GM19463 (cell line): ENCODE measurements around the gene PIEZO2.

Experiments
- ATAC-seq: cut with Tn5 transposase; IDR thresholded peaks from one replicate; pipeline ENCODE4 v1.9.1; 2021; ENCODE audit warnings: mild to moderate bottlenecking, moderate library complexity; ENCODE audit not compliant: unreplicated experiment

Gene PIEZO2

DNA sequence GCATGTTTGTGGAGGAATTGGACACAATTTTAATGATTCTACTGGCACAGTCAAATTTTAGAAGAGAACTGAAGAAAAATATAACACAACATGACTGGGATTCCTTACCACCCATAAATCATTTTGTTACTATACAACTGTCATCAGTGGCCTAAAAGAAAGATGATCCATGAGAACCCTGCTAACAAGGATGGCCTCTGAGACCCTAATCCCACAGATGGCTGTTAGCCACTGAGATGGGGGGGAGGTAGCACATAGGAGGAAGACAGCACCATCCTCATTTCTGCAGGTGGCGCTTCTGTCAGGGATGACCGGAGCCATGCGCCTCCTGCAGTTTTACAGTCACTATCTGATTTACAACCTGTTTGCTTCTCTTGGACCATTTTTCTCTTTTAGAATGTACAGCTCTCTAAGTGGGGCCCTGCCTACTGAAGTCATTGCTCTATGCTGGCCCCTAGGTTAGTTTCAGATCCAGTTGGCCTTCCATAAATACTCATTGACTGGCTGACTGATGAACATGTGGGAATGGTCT, 343.7 kb downstream of the PIEZO2 start:
- ATAC-seq, result no peak

DNA sequence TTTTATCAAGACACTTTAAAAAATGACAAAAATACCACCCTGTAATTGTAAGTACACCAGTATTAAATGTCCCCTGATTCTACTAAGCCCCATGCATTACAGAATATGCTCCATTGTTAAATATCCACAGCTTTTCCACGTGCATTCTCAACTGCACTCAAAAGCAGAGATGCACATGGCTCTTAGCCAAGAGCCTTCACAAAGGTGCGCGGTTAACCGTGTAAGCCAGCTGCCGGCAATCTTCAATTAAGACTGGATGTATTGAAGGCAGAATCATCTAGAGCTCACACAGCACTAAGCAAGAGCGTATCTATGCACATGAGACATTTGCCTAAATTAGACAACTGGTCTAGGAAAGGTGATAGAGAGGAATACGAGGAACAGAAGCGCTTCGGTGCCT, 345.2 kb downstream of the PIEZO2 start:
- no peak for ATAC-seq

DNA sequence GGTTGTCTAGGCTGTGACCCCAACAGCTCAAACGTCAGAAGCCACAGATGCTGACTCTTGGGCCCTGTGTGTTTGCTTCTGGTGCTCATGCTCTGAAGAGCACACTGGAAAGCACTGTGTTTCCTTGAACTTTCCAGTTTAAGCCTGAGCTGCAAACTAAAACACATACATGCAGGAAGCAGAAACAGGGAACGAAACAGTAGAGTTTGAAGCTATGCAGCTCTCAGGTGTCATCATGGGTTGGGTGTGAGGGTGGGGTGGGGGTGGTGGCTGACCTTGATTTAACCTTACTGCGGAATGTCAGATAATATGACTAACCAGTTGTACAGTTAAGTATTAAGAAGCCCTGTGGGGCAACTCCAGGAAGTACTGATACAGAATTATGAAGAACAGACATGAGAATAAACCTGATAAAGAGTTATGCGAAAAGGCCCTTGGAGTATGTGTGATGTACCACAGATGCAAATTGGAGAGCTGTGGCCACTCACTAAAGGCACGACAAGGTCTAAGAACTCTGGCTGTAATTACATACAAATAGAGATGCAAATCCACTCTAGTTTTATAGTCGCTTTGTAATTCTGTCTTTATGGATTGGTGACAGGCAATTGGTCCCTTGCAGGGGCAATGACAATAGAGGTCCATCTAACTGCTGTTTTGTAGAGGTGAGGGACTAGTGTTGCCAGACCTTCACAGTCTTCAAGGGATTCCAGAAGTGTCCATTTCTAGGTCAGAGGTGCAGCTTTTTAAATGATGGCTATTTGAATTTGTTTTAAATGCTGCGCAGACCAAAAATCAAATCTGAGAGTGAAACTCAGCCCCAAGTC, 350.4 kb downstream of the PIEZO2 start:
- no peak for ATAC-seq

DNA sequence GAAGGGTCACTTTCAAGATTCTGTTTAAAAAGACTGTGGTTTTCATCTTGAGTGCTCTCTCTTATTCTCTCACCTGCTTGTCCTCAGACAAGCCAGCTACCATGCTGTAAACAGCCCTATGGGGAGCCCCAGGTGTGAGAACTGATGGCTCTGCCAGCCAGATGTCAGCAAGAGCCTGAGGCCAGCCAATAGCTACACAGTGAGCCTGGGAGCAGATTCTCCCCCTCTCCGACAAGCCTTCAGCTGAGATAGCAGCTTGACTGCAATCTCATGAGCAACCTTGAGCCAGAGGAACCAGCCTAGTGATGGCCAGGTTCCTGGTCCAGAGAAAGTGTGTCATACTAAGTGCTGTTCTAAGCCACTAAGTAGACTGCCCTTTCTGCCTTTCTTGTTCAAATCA, 351.5 kb downstream of the PIEZO2 start:
- ATAC-seq, result no peak

DNA sequence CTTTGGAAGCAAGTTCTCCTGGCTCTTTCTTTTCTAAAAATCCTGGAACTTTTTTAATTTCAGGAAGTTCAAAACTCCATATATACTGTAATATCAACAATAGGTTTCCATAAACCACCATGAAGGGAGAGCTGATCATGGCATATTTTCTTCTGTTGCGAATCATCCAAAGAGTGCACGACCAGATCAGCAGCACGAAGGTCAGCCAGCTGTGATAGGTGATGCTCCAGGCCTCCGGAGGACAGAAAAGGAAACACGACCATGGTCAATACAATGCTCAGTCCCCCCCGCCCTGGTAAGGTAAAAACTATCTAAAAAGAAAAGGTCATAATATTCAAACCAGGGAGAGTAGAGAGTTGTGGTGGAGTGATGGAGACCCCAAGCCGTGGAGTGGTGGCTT, 354.6 kb downstream of the PIEZO2 start:
- ATAC-seq, result no peak

DNA sequence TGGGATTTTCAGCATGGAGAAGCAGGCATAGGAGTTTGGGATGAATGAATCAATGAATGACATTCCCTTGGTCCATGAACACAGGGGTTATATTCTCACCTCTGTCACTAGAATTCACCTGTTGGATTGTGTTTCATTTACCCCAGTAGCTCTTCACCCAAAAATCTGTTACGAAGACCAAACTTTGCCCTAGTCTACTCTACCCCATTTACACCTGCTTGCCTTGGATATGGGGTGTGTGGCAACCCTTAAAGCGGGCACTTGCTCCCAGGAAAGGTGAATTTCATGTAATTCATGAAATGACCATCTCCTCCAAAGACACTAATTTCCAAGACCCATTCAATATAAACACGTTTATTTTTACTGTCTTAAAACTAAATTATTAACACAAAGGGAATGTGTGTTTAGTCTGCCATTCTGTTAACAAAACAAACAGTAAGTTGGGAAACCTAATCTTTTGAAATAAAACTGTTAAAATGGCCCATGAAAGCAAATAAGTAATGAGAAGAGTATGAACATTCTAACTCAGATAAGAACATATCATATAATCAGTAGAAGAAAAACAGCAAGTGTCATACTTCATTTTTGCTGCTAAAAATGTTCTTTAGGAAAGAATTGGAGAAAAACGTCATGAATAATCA, 355.5 kb downstream of the PIEZO2 start:
- ATAC-seq, result no peak

DNA sequence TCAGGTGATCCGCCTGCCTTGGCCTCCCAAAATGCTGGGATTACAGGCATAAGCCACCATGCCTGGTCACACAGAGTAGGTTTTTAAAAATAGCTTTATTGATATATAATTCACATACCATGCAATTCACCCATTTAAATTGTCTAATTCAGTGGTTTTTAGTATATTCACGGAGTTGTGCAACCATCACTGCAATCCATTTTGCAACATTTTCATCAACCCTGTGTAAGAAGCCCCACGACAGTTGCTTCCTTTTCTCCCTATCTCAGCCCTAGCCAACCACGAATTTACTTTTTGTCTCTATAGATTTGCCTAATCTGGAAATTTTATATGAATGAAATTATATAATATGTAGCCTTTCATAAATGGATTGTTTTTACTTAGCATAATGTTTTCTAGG, 357.2 kb downstream of the PIEZO2 start:
- ATAC-seq, result no peak

DNA sequence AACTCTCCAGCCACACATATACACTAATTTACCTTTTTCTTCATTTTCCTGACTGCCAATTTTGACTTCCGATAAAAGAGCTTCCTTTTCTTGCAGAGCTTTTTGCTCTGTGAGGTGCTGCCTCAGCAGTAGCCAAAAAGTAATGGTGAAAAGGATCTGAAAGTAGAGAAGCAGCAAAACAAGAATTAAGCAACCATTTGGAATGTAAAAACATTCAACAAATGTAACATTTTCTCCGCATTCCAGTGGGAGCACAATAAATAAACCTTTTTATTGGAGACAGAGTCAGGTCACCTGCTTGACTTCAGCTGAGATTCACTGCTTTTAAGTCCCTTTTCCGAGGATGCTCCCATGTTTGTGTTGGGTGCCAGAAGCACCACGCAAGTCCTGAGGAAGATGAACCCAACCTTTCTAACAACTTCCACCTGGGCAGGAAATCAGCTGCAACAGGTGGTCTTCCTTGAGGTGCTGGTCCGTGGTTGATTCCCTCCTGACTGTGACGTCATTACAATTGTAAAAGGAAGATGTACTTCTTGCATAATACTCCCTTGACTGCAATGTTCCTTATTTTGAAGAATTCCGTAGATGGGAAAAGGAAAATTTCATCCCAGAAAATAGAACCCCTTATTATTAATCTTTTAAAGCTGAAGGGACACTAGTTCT, 358.1 kb downstream of the PIEZO2 start:
- no peak for ATAC-seq

DNA sequence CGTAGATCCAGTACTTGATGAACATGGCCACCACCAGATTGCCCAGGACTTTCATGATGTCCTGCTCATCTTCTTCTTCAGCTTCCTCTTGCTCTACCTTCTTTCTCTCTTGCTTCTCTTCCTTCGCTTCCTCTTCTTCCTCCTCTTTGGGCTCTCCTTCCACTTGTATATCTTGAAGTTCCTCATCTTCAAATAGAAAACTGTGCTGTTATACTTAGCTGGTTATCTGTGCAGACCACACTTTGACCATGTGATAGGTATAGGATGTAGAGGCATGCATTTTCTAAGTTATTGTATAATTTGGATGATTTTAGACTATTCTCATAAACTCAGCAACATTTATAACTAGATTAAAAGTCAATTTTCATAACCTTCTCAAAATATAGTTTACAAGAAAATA, 360.2 kb downstream of the PIEZO2 start:
- no peak for ATAC-seq

DNA sequence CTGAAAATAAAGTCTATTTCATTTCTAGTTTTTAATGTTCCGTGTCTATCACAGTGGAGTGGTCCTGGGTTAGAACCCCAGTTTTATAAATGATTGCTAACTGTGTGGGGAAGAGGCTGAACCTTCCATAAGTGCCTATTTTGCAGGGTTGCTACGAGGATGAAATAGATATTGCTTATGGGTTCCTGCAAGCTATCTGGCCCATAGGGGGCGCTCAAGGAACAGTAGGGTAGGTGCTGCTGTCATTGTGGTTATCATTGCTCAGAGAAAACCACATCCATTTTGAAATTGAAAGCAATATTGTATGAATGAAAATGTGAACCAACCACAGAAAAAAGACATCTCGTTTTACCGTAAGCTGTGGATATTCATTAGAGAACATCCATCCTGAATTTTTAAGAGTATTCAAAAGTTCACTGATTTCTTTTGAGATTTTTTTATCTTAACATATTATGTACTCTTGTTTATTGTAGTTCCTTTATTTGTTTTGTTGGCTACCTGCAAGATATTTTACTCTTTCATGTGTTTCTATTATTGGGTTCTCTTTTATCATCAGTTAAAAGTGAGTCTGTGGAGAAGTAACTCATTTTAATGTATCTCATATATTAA, 362.0 kb downstream of the PIEZO2 start:
- ATAC-seq, result peak; percentile 96

DNA sequence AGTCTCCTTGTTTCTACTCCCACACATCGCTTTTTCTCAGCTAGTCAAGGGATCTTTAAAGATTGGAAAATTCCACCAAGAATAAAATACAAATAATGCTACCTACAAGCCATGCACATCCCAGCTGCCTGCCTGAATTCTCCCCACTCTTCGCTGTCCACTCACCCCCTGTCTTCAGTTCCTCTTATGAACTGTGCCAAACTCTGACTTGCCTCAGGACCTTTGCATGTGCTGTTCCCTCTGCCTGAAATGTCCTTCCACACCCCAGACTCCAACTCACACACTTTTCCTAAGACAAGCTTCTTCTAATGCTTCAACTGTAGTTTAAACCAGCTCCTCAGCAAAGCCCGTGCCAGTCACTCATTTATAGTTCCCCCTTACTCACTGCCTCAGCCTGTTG, 363.6 kb downstream of the PIEZO2 start:
- ATAC-seq, result no peak

DNA sequence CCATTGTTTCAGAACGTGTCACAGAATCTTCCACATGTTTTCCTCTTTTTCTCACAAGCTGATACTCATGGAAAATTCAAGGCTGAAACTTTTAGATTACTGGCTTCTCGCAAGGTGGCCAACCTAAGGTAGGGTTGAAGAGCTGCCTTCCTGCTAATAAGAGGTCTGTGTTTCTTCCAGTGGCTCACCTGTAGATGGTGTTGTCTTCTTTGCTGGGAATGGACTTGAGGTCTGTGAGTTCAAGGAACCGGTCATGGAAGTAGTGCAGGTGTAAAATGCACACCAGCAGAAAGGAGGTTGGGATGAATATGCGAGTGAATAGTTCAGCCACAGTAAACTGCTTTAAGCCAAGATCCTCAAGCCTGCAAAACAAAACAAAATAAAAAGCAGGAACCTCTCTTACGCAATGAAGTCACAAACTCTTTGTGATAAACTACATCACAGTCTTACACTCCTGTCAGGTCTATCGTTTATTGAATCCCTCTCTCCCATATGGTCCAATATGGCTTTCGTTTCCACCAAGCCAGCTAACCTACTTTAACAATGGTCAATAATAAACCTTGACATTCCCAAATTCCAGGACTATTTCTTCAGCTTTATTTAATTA, 364.7 kb downstream of the PIEZO2 start:
- ATAC-seq, result no peak

DNA sequence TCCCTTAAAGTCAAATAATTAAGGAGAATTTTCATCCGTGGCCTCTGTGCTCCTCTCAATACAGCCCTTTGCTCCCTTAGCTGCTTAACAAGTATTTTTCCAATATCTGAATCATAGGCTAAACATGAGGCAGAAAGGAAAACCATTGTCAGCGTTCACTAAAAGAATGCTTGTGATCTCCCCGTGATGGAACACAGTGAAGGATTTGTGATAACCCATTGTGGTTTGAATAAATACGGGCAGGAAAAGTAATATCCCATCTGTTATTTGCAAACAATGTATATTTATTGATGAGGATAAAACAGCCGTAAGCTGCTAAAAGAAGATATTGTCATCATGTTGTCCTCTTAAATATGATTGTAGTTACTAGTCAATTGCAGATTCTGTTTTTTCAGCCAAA, 365.4 kb downstream of the PIEZO2 start:
- no peak for ATAC-seq

DNA sequence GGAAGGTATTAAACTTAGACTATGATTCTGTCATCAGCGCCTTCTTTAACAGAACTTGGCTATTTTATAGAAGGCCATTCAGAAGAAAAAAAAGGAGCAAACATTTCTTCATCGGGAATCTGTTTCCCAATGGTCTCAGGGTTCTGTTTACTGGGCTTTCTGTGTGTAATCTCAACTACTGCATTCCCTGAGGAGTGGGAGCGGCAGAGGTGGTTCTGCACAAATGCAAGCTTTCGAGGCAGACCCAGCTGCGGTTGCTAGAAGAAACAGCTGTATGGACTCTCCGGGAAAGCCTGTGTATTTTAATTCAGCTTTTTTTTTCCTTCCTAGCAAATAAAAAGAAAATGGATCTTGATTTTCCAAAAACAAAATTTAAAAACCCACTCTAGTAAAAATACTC, 372.9 kb downstream of the PIEZO2 start:
- no peak for ATAC-seq

DNA sequence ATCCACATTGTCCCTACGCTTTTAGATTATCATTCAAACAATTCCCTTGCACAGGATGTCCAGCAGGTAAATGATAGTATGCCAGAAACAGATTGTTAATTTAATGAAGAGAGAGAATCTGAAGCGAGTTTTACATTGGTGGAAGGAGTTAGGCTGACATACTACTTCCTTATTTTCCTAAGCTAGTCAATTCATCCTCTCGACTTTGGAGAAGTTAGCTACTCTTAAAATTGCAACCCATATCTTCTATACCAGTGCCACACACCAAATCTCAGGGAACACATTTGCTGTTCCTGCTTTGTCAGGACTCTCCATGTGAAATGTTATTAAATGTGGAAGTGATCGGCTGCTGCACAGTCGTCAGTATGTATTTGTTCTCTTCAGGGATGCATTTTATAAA, 374.3 kb downstream of the PIEZO2 start:
- no peak for ATAC-seq

DNA sequence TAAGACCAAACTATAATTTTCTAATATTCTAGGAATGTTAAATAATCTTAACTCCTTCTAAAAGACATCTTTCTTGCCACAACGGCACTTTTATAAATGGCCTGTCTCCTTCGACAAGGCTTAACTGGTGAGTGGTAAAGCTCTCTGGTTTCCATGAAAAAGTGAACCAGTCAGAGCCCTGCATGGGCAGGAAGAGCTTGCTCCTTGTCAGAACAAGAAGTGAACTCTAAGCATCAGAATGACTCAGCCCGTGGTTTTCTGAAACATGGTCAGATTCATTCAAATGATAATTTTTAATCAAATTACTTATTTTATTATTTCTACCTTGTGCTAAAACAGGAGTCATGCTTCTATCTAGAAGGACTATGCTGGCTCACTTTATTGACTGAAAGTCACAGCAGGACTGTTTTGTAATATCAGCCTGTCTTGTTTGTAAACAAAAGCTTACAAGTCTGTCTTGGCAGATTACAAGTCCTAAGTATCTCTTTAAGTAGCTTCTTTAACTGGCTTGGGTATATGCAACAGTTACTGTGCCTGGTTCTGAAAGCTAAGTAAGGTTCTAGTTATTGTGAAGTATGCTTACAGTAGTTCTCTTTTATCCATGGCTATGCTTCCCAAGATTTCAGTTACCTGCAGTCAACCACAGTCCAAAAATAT, 378.2 kb downstream of the PIEZO2 start:
- ATAC-seq, result no peak

DNA sequence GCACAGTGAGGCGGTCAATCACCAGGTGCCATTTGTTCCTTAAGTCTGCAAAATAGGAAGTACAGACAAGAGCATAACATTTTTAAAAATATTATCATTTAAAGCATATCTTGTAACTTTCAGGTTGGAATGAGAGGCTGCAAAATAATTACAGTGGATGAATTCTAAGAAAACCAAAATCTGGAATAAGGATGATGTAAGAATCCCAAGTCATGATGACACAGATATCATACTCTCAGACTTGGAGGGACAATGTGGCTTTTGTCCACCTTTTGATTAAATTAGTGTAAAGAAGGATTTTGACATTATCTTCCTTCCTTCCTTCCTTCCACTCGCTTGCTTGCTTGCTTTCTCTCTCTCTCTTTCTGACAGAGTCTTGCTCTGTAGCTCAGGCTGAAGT, 379.1 kb downstream of the PIEZO2 start:
- no peak for ATAC-seq

DNA sequence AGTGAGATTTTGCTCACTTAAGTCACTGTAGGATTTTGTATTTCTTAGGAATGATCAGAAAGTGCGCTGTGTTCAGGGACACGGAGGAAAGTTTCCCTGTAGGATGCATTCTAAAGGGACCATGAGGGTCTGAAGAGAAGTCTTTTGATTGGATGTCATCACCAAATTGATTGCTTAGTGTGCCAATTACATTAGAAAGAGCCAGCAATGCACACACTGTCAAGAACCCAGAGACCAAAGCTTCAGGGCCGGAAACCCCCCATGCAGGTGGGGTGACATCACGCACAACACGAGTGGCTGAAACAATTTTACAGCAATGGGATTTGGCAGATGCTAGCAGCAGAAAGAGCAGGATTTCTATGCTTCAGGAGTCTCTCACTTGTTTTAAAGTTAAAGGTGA, 381.1 kb downstream of the PIEZO2 start:
- ATAC-seq, result no peak

DNA sequence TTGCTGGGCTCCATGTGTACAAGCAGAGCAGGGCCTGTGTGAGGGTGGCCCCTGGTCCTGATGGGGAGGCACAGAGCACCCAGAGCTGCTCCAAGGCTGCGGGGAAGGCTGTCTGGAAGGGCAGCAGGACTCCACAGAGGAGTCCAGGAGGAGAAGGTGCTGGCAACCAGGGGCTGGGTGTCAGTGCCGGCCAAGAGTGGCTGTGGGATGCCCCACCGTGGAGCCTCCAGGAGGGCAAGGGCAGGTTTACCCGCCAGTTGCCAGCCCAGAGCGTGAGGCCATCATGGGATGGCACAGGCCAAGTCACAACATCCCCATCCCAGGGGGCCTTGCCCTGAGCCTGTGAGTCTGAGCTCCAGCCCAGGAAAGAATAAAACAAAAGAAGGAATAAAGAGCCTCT, 381.7 kb downstream of the PIEZO2 start:
- no peak for ATAC-seq

DNA sequence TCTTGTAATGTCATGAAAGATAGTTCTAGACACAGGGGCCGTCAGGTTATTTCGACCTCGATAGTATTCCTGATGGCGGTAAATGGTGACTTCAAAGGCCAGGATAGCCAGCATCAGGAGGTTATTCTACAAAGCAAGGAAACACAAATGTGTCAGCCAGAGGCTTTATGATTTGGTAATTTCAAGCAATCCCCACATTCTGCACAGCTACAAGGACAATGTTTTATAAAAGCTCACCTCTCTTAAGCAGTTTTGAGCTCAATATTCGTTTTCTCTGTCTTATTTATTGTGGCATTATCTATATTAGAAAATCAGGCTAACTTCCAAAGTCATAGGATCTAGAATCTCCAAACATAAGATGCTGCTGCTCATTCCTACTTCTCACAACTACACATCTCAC, 388.4 kb downstream of the PIEZO2 start:
- ATAC-seq, result no peak

DNA sequence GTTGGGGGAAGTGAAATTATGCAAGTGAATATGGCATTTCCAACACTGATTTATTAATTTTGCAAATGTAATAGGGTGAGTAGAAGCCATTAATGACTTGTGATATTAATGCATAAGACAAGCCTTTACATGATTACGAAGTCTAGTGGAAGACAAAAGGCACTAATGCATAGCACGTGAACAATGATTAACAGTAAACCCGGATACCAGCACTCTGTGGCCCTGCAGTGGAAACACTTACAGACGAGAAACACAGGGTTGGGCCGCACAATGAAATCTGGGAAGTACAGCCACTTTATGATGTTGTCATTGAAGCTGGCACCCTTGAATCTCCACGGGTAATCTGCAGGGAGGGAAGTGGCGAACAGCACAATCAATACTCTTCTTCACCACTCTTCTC, 390.1 kb downstream of the PIEZO2 start:
- no peak for ATAC-seq
